Measurements from ENCODE around the gene ATP6V1G2. TPM values are rescaled to one million over a fixed set of nuclear protein-coding genes. Genes with fewer than 3 reads are reported as not detected.

ATP6V1G2 gene
- total and polyA plus RNA-seq, 2 of the 8 experiments (the other 6 are each of a cell fraction or from before 2014, with no cell fraction given) = 3.0 to 5.7 TPM

GRCh38 chr6:31581434-31582229, 35.2 kb upstream of the ATP6V1G2 start:
- Histone ChIP-seq H3K23me2 (ENCODE audit: low read depth, low read length) (peaks cover 9% of the 10 kb centered on the region; the same call in 1 of the 2 replicates), H3K27me3 (replicated peaks in 1 of 4; ENCODE audit: control insufficient read depth in 3 of 4, extremely low read depth in 1 of 4, insufficient read depth in 3 of 4, low read length in 3 of 4) (peaks cover 0 to 8% (median 7%) of the 10 kb centered on the region in 4 experiments; a peak in 5 of 7 replicates), H4K8ac (ENCODE audit: extremely low read depth, insufficient read depth, low read length) (no peak overlapping the region; the same call in 1 of the 2 replicates), H2AFZ (ENCODE audit: low read length) (peak overlapping the region; percentile 79), H2BK5ac (ENCODE audit: low read depth, low read length) (peak overlapping the region; percentile 35; the same call in 1 of the 2 replicates), H3K23ac (ENCODE audit: insufficient read length) (no peak overlapping the region), H4K91ac (replicated peaks; ENCODE audit: insufficient read length, low read length) (no peak overlapping the region), H3K27ac (ENCODE audit: low read depth, low read length) (no peak overlapping the region), H3K9me3 (ENCODE audit: insufficient read depth in 2 of 2, low read depth in 1 of 2, low read length in 1 of 2) (no peaks in the 10 kb centered on the region), H3K79me2 (ENCODE audit: control insufficient read depth in 1 of 2, insufficient read depth in 2 of 2, low read length in 2 of 2) (no peaks in the 10 kb centered on the region), H3K14ac (ENCODE audit: insufficient read length) (no peak overlapping the region), H4K5ac (ENCODE audit: insufficient read length, low read depth, low read length) (no peak overlapping the region), H2BK15ac (ENCODE audit: low read length) (0 out of 2 replicates have a peak overlapping the region, but pooled peaks have one; percentile 88), H3K4ac (replicated peaks; ENCODE audit: insufficient read length, low read depth, low read length) (peak overlapping the region; percentile 61), H2BK12ac (ENCODE audit: low read depth, low read length) (peak overlapping the region; percentile 75; the same call in 1 of the 2 replicates), H3K18ac (ENCODE audit: extremely low read depth, low read length) (peak overlapping the region; percentile 71), H3K36me3 (ENCODE audit: control insufficient read depth in 2 of 4, insufficient read depth in 4 of 4, low read length in 3 of 4) (no peaks in the 10 kb centered on the region), H2BK120ac (replicated peaks; ENCODE audit: low read depth, low read length) (no peak overlapping the region), H3K4me2 (ENCODE audit: insufficient read depth in 1 of 2, low read depth in 2 of 2, low read length in 2 of 2) (peak overlapping the region; percentile 62 to 84), H3K9ac (replicated peaks in 1 of 4; ENCODE audit: extremely low read depth in 1 of 4, low read depth in 3 of 4, low read length in 3 of 4) (peak overlapping the region in 3 of 4 experiments; percentile 22 to 57 (median 51); a peak in 5 of 7 replicates), H3K79me1 (ENCODE audit: low read depth, low read length) (no peaks in the 10 kb centered on the region), H2AK5ac (ENCODE audit: low read depth, low read length) (no peak overlapping the region; the same call in 1 of the 2 replicates), H4K20me1 (replicated peaks in 1 of 2; ENCODE audit: control insufficient read depth in 1 of 2, insufficient read depth in 2 of 2, low read length in 2 of 2) (no peaks in the 10 kb centered on the region), H3K4me1 (replicated peaks in 1 of 4; ENCODE audit: control insufficient read depth in 3 of 4, insufficient read depth in 4 of 4, low read length in 3 of 4) (peaks cover 0 to 6% (median 6%) of the 10 kb centered on the region in 4 experiments; a peak in 6 of 7 replicates), H2BK20ac (ENCODE audit: low read length) (0 out of 2 replicates have a peak overlapping the region, but pooled peaks have one; percentile 3), H3K4me3 (ENCODE audit: extremely low read depth in 1 of 4, insufficient read depth in 2 of 4, low read depth in 3 of 4, low read length in 4 of 4) (peak overlapping the region; percentile 54 to 89 (median 80)), H3K56ac (replicated peaks; ENCODE audit: insufficient read length, low read depth, low read length) (peak overlapping the region; percentile 32)
- CTCF ChIA-PET (ENCODE audit: partially characterized antibody) = interaction anchor here (0.9 to 22.0 kb wide), 8 partner anchors 0 to 44 kb away, joined by 3 to 640 read pairs (median 34); partner anchors contain the start of genes ATP6V1G2, DDX39B, LST1 and LTB
- DNase-seq (ENCODE audit: low read depth in 1 of 2, low spot score in 2 of 2) (no peak), FAIRE-seq (no peak)
- POLR2A ChIA-PET (ENCODE audit: partially characterized antibody) = interaction anchor here (0.8 to 12.2 kb wide), 14 partner anchors 11 to 83 kb away, joined by 3 to 110 read pairs (median 5); partner anchors contain the start of genes ATP6V1G2, DDX39B, GPANK1 and MCCD1
- 30% methylated on average over 21 of the region's 21 CpGs; no CpG with 5 or more reads in 1 of the 2 experiments for WGBS, 2 experiments (ENCODE audit: extremely low coverage in 1 of 2, insufficient coverage in 1 of 2, insufficient read length in 1 of 2, insufficient replicate concordance in 2 of 2, low coverage in 1 of 2, low lambda C conversion rate in 2 of 2, missing lambda C conversion rate in 1 of 2)
- TF ChIP-seq RBBP5 (IDR thresholded peaks at IDR 0.05; ENCODE audit: borderline replicate concordance, low read depth, low read length) = 0 out of 2 replicates have a peak, but pooled peaks have one; percentile 31
- TF ChIP-seq KDM4A (IDR thresholded peaks at IDR 0.05; ENCODE audit: low read depth, low read length, severe bottlenecking) = no peak

Measured in H1 (cell line).